T1000 (cell line): ENCODE data around the gene FRMPD4.
"Not testable (repeated sequence)": the region's sequence is repeated elsewhere in the genome, so short reads cannot be mapped to it uniquely, and the experiment has no call there.

Experiments
- DNase-seq: peaks from one replicate; lab custom pipeline; 2025; ENCODE audit warnings: mixed read lengths; lab: John Stamatoyannopoulos, UW

FRMPD4 gene

GRCh38 chrX:12542251-12542650 lies 404.0 kb downstream of the FRMPD4 start:
- DNase-seq, result not testable (repeated sequence)

- no peak for DNase-seq
These were observed 410.1 kb downstream of the FRMPD4 start for GRCh38 chrX:12548341-12548740.

GRCh38 chrX:12548746-12549145 lies 410.5 kb downstream of the FRMPD4 start:
- DNase-seq, result no peak

- DNase-seq, result no peak
These were observed 415.9 kb downstream of the FRMPD4 start for GRCh38 chrX:12554206-12554605.

- no peak for DNase-seq
These were observed 424.8 kb downstream of the FRMPD4 start for GRCh38 chrX:12563121-12563520.

GRCh38 chrX:12564221-12564620 lies 425.9 kb downstream of the FRMPD4 start:
- DNase-seq, result no peak

- no peak for DNase-seq
These were observed 429.6 kb downstream of the FRMPD4 start for GRCh38 chrX:12567857-12568256.

GRCh38 chrX:12570859-12571501 lies 432.7 kb downstream of the FRMPD4 start:
- no peak for DNase-seq

- no peak for DNase-seq
These were observed 441.0 kb downstream of the FRMPD4 start for GRCh38 chrX:12579311-12579710.

GRCh38 chrX:12580548-12580947 lies 442.3 kb downstream of the FRMPD4 start:
- DNase-seq, result no peak

- no peak for DNase-seq
These were observed 443.3 kb downstream of the FRMPD4 start for GRCh38 chrX:12581546-12581945.

GRCh38 chrX:12582649-12583048 lies 444.4 kb downstream of the FRMPD4 start:
- no peak for DNase-seq

- no peak for DNase-seq
These were observed 445.3 kb downstream of the FRMPD4 start for GRCh38 chrX:12583543-12583942.

GRCh38 chrX:12595720-12596119 lies 457.4 kb downstream of the FRMPD4 start:
- no peak for DNase-seq

- DNase-seq, result no peak
These were observed 471.8 kb downstream of the FRMPD4 start for GRCh38 chrX:12610079-12610478.

GRCh38 chrX:12611471-12611870 lies 473.2 kb downstream of the FRMPD4 start:
- DNase-seq, result no peak

- DNase-seq, result no peak
These were observed 476.0 kb downstream of the FRMPD4 start for GRCh38 chrX:12614266-12614665.

GRCh38 chrX:12615061-12615460 lies 476.8 kb downstream of the FRMPD4 start:
- no peak for DNase-seq

GRCh38 chrX:12617241-12617640 lies 479.0 kb downstream of the FRMPD4 start:
- no peak for DNase-seq

GRCh38 chrX:12647230-12647629 lies 509.0 kb downstream of the FRMPD4 start:
- DNase-seq, result no peak

- DNase-seq, result no peak
These were observed 510.7 kb downstream of the FRMPD4 start for GRCh38 chrX:12648995-12649394.

- DNase-seq, result no peak
These were observed 519.2 kb downstream of the FRMPD4 start for GRCh38 chrX:12657433-12657832.

- DNase-seq, result no peak
These were observed 519.6 kb downstream of the FRMPD4 start for GRCh38 chrX:12657881-12658280.

- no peak for DNase-seq
These were observed 523.2 kb downstream of the FRMPD4 start for GRCh38 chrX:12661464-12661863.
